ENCODE results near the gene ERMAP. TPM values are rescaled to one million over a fixed set of nuclear protein-coding genes. Genes with fewer than 3 reads are reported as not detected.

Gene ERMAP
- total and polyA plus RNA-seq, 9 of the 15 experiments (the other 6 are each of a cell fraction or from before 2014, with no cell fraction given): 8.0 to 31.4 (median 22.5) TPM

- in situ Hi-C loops (cut with MboI) (no loop called here), intact Hi-C loops (cut with micrococcal nuclease) (no loop called here)
- Histone ChIP-seq H2AFZ (ENCODE audit: low read depth, low read length) (no peak overlapping the region), H3K4me3 (no peak overlapping the region), H3K36me3 (ENCODE audit: control insufficient read depth, insufficient read depth, low read length) (no peaks in the 10 kb centered on the region), H3K9me1 (ENCODE audit: control insufficient read depth, insufficient read depth, low read length) (no peaks in the 10 kb centered on the region), H3K27ac (ENCODE audit: extremely low read depth, low read depth, low read length) (no peak overlapping the region), H3K9me3 (replicated peaks; ENCODE audit: control insufficient read depth, insufficient read depth, low read depth, low read length) (peaks cover 19% of the 10 kb centered on the region), H3K9ac (ENCODE audit: insufficient read depth in 1 of 2, low read depth in 2 of 2, low read length in 2 of 2) (no peak overlapping the region), H3K27me3 (ENCODE audit: control insufficient read depth in 2 of 2, insufficient read depth in 2 of 2, low read length in 2 of 2) (peaks cover 0 to 7% of the 10 kb centered on the region in 2 experiments; a peak in 2 of 5 replicates), H3K79me2 (ENCODE audit: control insufficient read depth, insufficient read depth, low read length) (no peaks in the 10 kb centered on the region), H4K20me1 (replicated peaks; ENCODE audit: control insufficient read depth, insufficient read depth, low read length) (no peaks in the 10 kb centered on the region), H3K4me1 (replicated peaks in 1 of 2; ENCODE audit: control insufficient read depth in 2 of 2, insufficient read depth in 2 of 2, low read length in 2 of 2) (no peaks in the 10 kb centered on the region; a peak in 1 of 5 replicates), H3K4me2 (ENCODE audit: insufficient read depth, low read length) (no peak overlapping the region)
- FAIRE-seq: no peak
- WGBS (ENCODE audit: insufficient coverage, low coverage, missing lambda C conversion rate): 12% methylated on average over 4 of the region's 4 CpGs
- ChIA-PET POLR2A (no interaction called here), CTCF (ENCODE audit: low intra/inter-chr PET ratio) (no interaction called here)
- BruUV-seq (replicated peaks): no TSS peak
- no peak for DNase-seq (ENCODE audit: extremely low read depth in 1 of 4, low spot score in 3 of 4)
- 0 out of 3 replicates have a peak, but pooled peaks have one; percentile 37 for ATAC-seq
- TF ChIP-seq GATAD2A (IDR thresholded peaks at IDR 0.05): no peak
- no peak for TF ChIP-seq ZFX (CRISPR knock-in tag; IDR thresholded peaks at IDR 0.05)
- no peak for TF ChIP-seq ILF3 (IDR thresholded peaks at IDR 0.05; ENCODE audit: borderline replicate concordance)
- TF ChIP-seq HEY1 (CRISPR knock-in tag; IDR thresholded peaks at IDR 0.05; ENCODE audit: borderline replicate concordance): no peak
- no peak for TF ChIP-seq NCOR1 (IDR thresholded peaks at IDR 0.05)
- no peak for TF ChIP-seq PATZ1 (CRISPR knock-in tag; IDR thresholded peaks at IDR 0.05; ENCODE audit: borderline replicate concordance)
- TF ChIP-seq NRF1 (conservative IDR thresholded peaks at IDR 0.05 in 1 of 2, IDR thresholded peaks at IDR 0.05 in 1 of 2): no peak
- no peak for TF ChIP-seq CREB3L1 (IDR thresholded peaks at IDR 0.05; ENCODE audit: borderline replicate concordance, low read depth)
- TF ChIP-seq EZH2 (IDR thresholded peaks at IDR 0.05; ENCODE audit: borderline replicate concordance, low read depth, low read length): no peak
- TF ChIP-seq ZEB2 (IDR thresholded peaks at IDR 0.05): no peak
- TF ChIP-seq ZNF134 (CRISPR knock-in tag; conservative IDR thresholded peaks at IDR 0.05): no peak
- no peak for TF ChIP-seq ELK3 (CRISPR knock-in tag; IDR thresholded peaks at IDR 0.05)
- no peak for TF ChIP-seq HDAC1 (IDR thresholded peaks at IDR 0.05)
- no peak for TF ChIP-seq MCM5 (IDR thresholded peaks at IDR 0.05; ENCODE audit: low read depth)
- TF ChIP-seq MXI1 (IDR thresholded peaks at IDR 0.05; ENCODE audit: low read depth, low read length): no peak
These were observed 43.6 kb downstream of the ERMAP start for GRCh38 chr1:42860339-42861013.

Measured in K562 (cell line).